Activated CD4-positive, alpha-beta memory T cell treated with anti-CD3 and anti-CD28 coated beads, Interleukin-2, amount 10 ng/mL, durations not matched to agents 7 days and 5 days (primary cell): ENCODE measurements around the gene RNF10. TPM values are rescaled to one million over a fixed set of nuclear protein-coding genes. Genes with fewer than 3 reads are reported as not detected.
"Not testable (repeated sequence)": the region's sequence is repeated elsewhere in the genome, so short reads cannot be mapped to it uniquely, and the experiment has no call there.

Source experiments
- CTCF ChIA-PET: fragments of 350-600 bp; sonication (Branson Sonifier 250); formaldehyde crosslinking; loops from one replicate; lab custom pipeline; 2021; ENCODE audit warnings: antibody characterized with exemption, inconsistent platforms; lab: Charles Lee
- POLR2A ChIA-PET: fragments of 350-600 bp; sonication (Branson Sonifier 250); formaldehyde crosslinking; loops from one replicate; lab custom pipeline; 2021; ENCODE audit warnings: antibody characterized with exemption; lab: Charles Lee
- DNase-seq: peaks from one replicate; pipeline ENCODE4 v3.0.0-alpha.2; 2020
- H3K27ac Mint-ChIP-seq: one replicate; pipeline ENCODE4 v1.8.0; 2021; ENCODE audit warnings: mild to moderate bottlenecking, mixed read lengths
- H3K27me3 Mint-ChIP-seq: one replicate; pipeline ENCODE4 v1.8.0; 2021; ENCODE audit warnings: mixed read lengths
- H3K36me3 Mint-ChIP-seq: one replicate; pipeline ENCODE4 v1.8.0; 2021; ENCODE audit warnings: low read depth, mixed read lengths
- H3K4me1 Mint-ChIP-seq: one replicate; pipeline ENCODE4 v1.8.0; 2021; ENCODE audit warnings: mixed read lengths
- H3K4me3 Mint-ChIP-seq: one replicate; pipeline ENCODE4 v1.8.0; 2021; ENCODE audit warnings: mild to moderate bottlenecking, mixed read lengths
- H3K9me3 Mint-ChIP-seq: one replicate; pipeline ENCODE4 v1.8.0; 2021; ENCODE audit warnings: mixed read lengths
- total RNA-seq, 2 experiments: library from RNA; stranded (reverse); gene quantifications; one replicate each; pipeline ENCODE4 v1.2.3, GENCODE V29; 2021

The RNF10 gene
- total RNA-seq, 2 experiments from 2014 or later: 225 to 229 TPM

DNA sequence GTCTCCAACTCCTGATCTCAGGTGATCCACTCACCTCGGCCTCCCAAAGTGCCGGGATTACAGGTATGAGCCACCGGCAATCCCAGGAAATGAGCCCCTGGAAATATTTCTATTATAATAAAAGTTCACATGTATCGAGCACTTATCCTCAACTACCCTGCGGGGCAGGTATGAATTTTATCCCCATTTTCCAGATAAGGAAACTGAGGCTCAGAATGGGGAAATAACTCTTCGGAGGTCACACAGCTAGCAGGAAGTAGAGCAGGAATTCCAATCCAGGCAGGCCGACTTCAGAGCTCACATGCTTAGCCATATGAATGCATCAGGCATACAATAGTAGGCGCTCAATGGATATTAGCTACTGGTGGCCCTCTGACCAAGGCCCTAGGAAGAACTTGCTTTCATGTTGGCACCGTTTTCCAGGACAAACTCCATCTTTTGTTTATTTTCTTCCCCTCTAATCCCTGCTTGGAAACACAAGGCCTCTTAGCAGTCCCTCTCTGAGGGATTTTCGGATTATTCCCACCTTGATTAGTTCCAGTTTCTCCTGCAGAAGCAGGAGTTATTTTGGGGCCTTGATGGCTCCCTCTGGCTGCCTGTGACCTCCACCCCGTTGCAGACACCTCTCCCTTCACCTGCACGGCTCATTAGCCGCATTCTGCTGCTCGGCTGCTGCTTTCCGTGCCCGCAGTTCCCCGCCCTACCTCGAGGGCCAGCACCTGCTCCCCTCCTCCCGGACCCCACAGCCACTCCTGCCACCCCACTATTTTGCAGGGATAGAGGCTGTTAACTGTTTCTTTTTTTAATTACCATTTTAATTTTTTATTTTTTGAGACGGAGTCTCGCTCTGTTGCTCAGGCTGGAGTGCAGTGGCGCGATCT, 65.8 kb downstream of the RNF10 start:
- Mint-ChIP-seq H3K36me3 (no peaks in the 10 kb centered on the region), H3K27me3 (peaks cover 17% of the 10 kb centered on the region), H3K4me3 (no peak overlapping the region), H3K4me1 (no peaks in the 10 kb centered on the region), H3K27ac (no peak overlapping the region), H3K9me3 (no peaks in the 10 kb centered on the region)
- ChIA-PET CTCF (interaction anchor here (1.1 kb wide), 1 partner anchor 16 kb away, joined by 3 read pairs; no protein-coding TSS in a partner anchor), POLR2A (no interaction called here)
- DNase-seq: no peak

DNA sequence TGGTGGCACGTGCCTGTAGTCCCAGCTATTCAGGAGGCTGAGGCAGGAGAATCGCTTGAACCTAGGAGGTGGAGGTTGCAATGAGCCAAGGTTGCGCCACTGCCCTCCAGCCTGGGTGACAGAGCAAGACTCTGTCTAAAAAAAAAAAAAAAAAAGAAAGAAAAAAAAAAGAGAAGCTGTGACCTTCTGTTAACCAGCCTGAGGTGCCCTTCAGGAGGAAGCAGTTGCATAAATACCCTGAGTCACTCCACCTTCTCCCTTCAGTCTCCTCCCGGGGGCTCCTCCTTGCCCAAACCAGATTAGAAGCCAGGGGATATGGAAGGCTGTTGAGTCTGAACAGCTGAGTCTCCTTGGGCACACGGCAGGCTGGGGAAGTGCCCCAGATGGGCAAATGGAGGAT, 68.3 kb downstream of the RNF10 start:
- H3K27ac Mint-ChIP-seq, H3K36me3 Mint-ChIP-seq, DNase-seq, H3K9me3 Mint-ChIP-seq, H3K4me3 Mint-ChIP-seq, H3K4me1 Mint-ChIP-seq, POLR2A ChIA-PET: not testable (repeated sequence)
- CTCF ChIA-PET: interaction anchor here (2.1 to 2.6 kb wide), 2 partner anchors 20 to 47 kb away, joined by 7 read pairs; no protein-coding TSS in a partner anchor
- H3K27me3 Mint-ChIP-seq: peaks cover 16% of the 10 kb centered on the region

DNA sequence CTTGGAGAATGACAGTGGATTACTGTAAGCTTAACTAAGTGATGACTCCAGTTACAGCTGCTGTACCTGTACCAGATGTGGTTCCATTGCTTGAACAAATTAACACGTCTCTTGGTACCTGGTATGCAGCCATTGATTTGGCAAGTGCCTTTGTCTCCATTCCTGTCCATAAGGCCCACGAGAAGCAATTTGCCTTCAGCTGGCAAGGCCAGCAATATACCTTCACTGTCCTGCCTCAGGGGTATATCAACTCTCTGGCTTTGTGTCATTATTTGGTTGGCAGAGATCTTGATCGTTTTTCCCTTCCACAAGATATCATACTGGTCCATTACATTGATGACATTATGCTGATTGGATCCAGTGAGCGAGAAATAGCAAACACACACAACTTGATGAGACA, 76.4 kb downstream of the RNF10 start:
- ChIA-PET POLR2A (no interaction called here), CTCF (no interaction called here)
- Mint-ChIP-seq H3K9me3 (no peaks in the 10 kb centered on the region), H3K4me3 (no peak overlapping the region), H3K36me3 (no peaks in the 10 kb centered on the region), H3K27ac (no peak overlapping the region), H3K4me1 (no peaks in the 10 kb centered on the region), H3K27me3 (peaks cover 9% of the 10 kb centered on the region)
- DNase-seq: no peak

DNA sequence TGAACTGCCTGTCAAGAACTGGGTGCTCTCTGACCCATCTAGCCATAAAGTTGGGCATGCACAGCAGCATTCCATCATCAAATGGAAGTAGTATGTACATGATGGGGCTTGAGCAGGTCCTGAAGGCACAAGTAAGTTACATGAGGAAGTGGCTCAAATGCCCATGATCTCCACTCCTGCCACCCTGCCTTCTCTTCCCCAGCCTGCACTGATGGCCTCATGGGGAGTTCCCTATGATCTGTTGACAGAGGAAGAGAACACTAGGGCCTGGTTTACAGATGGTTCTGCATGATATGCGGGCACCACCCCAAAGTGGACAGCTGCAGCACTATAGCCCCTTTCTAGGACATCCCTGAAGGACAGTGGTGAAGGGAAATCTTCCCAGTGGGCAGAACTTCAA, 77.4 kb downstream of the RNF10 start:
- H3K9me3 Mint-ChIP-seq, H3K27ac Mint-ChIP-seq, H3K36me3 Mint-ChIP-seq, H3K4me1 Mint-ChIP-seq, POLR2A ChIA-PET, H3K4me3 Mint-ChIP-seq, CTCF ChIA-PET, DNase-seq, H3K27me3 Mint-ChIP-seq: not testable (repeated sequence)

DNA sequence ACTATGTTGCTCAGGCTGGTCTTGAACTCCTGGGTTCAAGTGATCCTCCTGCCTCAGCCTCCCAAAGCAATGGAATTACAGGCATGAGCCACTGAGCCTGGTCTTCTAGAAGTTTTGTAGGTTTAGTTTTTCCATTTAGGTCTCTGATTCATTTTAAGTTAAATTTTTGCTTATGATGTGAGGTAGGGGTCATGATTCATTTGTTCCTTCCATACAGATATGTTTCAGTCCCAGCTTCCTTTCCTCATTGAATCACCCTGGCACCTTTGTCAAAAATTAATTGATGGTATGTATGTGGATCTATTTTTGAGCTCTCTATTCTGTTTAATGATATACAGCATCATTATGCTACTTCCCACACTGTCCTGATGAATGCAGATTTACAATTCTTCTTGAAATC, 80.7 kb downstream of the RNF10 start:
- DNase-seq: no peak
- no peaks in the 10 kb centered on the region for H3K4me1 Mint-ChIP-seq
- CTCF ChIA-PET: interaction anchor here (1.0 kb wide), 1 partner anchor 313 kb away, joined by 3 read pairs; no protein-coding TSS in a partner anchor
- no peak overlapping the region for H3K27ac Mint-ChIP-seq
- no peak overlapping the region for H3K4me3 Mint-ChIP-seq
- no peaks in the 10 kb centered on the region for H3K36me3 Mint-ChIP-seq
- POLR2A ChIA-PET: no interaction called here
- H3K9me3 Mint-ChIP-seq: no peaks in the 10 kb centered on the region
- H3K27me3 Mint-ChIP-seq: peaks cover 20% of the 10 kb centered on the region

DNA sequence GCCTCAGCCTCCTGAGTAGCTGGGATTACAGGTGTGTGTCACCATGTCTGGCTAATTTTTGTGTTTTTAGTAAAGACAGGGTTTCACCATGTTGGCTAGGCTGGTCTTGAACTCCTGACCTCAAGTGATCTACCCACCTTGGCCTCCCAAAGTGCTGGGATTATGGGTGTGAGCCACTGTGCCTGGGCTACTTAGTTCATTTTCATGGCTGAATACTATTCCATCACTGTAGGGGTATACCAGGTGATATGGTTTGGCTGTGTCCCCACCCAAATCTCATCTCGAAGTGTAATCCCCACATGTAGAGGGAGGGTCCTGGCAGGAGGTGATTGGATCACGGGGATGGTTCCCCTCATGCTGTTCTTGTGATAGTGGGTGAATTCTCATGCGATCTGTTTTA, 83.0 kb downstream of the RNF10 start:
- CTCF ChIA-PET, H3K27ac Mint-ChIP-seq, H3K4me3 Mint-ChIP-seq, H3K4me1 Mint-ChIP-seq, H3K36me3 Mint-ChIP-seq, H3K9me3 Mint-ChIP-seq, DNase-seq, POLR2A ChIA-PET: not testable (repeated sequence)
- peaks cover 25% of the 10 kb centered on the region for H3K27me3 Mint-ChIP-seq

DNA sequence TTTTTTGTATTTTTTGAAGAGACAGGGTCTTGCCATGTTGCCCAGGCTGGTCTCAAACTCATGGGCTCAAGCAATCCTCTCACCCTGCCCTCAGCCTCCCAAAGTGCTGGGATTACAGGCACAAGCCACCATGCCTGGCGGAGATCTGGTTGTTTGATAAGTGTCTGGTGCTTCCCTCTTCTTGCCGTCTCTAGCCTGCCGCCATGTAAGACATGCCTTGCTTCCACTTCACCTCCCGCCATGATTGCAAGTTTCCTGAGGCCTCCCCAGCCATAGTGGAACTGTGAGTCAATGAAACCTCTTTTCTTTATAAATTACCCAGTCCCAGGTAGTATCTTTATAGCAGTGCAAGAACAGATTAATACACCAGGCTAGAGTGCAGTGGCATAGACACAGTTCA, 83.6 kb downstream of the RNF10 start:
- H3K4me1 Mint-ChIP-seq, CTCF ChIA-PET, H3K9me3 Mint-ChIP-seq, H3K36me3 Mint-ChIP-seq, H3K27ac Mint-ChIP-seq, H3K4me3 Mint-ChIP-seq, POLR2A ChIA-PET, DNase-seq: not testable (repeated sequence)
- H3K27me3 Mint-ChIP-seq: peaks cover 25% of the 10 kb centered on the region

DNA sequence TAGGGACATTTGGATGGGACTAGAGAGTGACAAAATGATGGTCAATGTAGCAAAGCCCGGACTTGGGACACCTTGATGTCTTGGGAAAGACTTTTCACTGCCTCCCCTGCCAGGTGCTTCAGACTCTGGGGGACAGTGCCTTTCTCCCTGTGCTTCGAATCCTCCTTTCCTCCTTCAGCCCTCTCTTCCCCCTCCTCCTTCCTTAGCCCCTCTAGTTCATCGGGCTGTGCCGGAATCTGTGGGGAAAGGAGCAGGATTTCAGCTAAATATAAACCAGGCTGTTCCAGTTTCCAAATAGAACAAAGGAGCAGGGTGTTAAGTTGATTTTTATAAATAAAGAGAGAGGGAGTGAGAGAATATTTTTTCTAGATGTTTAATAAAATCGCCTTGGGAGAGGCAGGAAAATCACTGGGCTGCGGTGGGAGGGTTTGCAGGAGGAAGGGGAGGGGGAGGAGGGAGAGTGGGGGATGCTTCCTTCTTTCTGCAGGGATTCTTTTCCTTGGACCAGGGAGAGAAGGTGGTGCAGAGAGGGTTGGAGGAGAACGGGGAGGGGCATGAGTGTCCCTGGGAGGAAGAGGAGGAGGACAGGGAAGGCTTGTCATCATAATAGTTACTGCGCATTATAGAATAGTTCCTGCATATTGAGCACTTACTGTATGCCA, 84.9 kb downstream of the RNF10 start:
- Mint-ChIP-seq H3K4me3 (no peak overlapping the region), H3K9me3 (no peaks in the 10 kb centered on the region), H3K27me3 (peaks cover 25% of the 10 kb centered on the region), H3K4me1 (no peaks in the 10 kb centered on the region), H3K27ac (no peak overlapping the region), H3K36me3 (no peaks in the 10 kb centered on the region)
- DNase-seq: no peak
- POLR2A ChIA-PET: interaction anchor here (1.6 kb wide), 1 partner anchor 328 kb away, joined by 4 read pairs; the partner anchor contains the start of gene RNU4-2
- CTCF ChIA-PET: interaction anchor here (0.5 kb wide), 1 partner anchor 16 kb away, joined by 4 read pairs; no protein-coding TSS in a partner anchor

DNA sequence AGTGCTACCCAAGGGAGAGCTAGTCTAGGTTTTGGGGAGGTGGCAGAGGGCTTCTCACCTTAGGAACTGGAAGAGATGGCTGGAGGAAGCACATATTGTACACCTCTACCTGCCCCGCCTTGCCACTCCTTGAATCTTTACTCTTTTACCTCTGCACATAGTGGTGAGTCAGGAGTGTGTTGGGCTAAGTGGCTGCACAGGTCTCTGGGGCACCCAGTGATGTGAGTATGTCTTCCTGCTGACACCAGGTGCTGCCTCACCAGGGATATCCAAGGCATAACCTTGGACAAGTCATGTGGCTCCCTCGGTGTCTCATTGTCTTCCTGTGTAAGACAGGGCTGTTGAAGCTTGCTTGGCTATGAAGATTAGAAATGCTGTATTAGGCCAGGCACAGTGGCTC, 86.5 kb downstream of the RNF10 start:
- peaks cover 18% of the 10 kb centered on the region for H3K27me3 Mint-ChIP-seq
- H3K4me1 Mint-ChIP-seq: no peaks in the 10 kb centered on the region
- H3K9me3 Mint-ChIP-seq: no peaks in the 10 kb centered on the region
- H3K4me3 Mint-ChIP-seq: no peak overlapping the region
- H3K36me3 Mint-ChIP-seq: no peaks in the 10 kb centered on the region
- DNase-seq: no peak
- CTCF ChIA-PET: no interaction called here
- no peak overlapping the region for H3K27ac Mint-ChIP-seq
- POLR2A ChIA-PET: interaction anchor here (1.6 kb wide), 1 partner anchor 329 kb away, joined by 4 read pairs; the partner anchor contains the start of gene RNU4-2

DNA sequence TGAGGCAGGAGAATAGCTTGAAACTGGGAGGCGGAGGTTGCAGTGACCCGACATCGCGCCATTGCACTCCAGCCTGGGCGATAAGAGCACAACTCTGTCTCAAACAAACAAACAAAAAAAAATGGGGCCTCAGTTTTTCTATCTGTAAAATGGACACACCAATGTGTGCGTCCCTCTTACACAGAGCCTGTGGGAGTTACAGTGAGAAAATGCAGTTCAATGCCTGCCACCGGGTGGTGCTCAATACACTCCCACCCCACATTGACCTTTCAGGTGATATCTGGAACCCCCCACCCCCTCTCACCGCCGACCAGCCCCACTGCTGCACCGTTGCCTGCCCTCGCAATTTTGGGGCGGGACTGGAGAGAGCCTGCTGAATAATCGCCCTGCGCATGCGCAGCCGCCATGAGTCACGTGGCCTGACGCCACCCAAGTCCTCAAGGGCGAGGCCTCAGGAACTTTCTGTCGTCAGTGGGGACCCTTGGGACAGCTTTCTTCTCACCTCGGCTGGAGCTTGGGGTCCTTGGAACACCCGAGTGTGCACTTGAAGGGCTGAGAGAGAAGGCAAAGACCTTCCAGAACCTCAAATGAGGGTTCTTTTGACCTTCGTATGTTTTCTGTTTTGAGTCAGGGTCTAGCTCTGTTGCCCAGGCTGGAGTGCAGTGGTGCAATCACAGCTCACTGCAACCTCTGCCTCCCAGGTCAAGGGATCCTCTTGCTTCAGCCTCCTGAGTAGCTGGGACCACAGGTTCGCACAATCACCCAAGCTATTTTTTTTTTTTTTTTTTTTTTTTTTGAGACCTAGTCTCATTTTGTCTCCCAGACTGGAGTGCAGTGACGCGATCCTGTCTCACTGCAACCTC, 91.6 kb downstream of the RNF10 start:
- Mint-ChIP-seq H3K9me3 (no peaks in the 10 kb centered on the region), H3K4me3 (no peak overlapping the region), H3K36me3 (no peaks in the 10 kb centered on the region), H3K27ac (no peak overlapping the region), H3K4me1 (no peaks in the 10 kb centered on the region), H3K27me3 (peaks cover 3% of the 10 kb centered on the region)
- ChIA-PET CTCF (interaction anchor here (0.6 to 0.7 kb wide), 2 partner anchors 29 to 174 kb away, joined by 3 read pairs; no protein-coding TSS in a partner anchor), POLR2A (no interaction called here)
- DNase-seq: no peak
